CD4-positive, alpha-beta T cell treated with Interleukin-15 for 1 hour (primary cell): ENCODE data around the gene CORO7.

Source experiments
- DNase-seq: peaks from one replicate; pipeline ENCODE4 v3.0.0-alpha.2; 2020

CORO7 gene

DNA sequence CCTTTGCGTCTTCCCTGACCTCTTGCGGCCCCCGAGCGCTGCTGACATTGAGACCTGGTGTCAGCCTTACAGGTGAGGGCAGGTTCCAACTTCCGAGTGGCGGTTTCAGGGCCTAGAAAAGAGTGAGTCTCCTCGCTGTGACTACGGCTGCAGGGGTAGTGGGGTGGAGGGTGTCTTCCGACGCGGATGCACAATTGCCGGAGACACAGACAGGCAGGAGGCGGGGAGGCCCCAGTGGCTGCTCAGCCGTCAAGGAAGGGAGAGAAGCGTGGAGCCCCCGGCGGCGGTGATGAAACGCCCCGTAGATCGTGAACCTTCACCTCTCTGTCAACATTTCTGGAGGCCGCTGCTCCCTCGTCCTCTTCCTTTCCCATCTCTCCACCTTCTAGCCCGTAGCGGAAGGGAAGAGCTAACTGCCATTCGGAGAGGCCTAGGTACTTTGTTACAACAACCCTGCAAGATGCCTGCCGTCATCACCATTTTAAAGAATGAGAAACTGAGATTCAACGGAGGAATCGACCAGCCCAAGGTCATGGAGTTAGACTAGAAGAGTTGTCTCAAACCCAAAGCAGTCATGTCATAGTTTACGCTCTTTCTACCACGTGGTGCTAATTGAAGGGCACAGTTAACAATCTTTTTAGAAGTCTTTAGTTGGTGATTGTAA lies 9.8 kb upstream of the CORO7 start:
- no peak for DNase-seq

DNA sequence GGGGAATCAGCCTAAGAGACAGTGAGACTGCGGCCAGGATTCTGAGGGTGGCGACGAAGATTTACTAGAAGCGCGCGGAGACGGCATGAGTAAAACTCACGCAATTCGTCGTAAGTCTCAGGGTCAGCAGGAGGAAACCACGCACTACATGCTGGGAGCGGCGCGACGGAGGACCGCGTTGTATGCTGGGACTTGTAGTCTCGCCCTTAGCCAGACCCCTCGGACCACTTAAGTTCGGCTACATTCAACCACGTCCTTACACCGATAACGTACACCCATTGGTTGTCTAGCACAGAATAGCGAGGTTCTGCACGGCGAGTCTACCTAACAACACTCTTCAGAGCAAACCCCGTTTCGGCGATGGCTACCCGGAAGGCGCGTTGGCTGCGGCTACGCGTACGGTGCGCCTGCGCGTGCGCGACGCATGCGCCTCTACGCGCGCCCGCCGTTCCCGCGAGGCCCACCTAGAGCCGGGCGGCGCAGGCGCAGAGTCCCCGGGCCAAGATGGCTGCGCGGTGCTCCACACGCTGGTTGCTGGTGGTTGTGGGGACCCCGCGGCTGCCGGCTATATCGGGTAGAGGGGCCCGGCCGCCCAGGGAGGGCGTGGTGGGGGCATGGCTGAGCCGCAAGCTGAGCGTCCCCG lies 9.1 kb upstream of the CORO7 start, which contains the start of gene DNAJA3:
Gene DNAJA3 (plus strand): TSS at position 491 of the 643 bp plus-strand sequence. CDS start 14 bp downstream, at position 505.
- DNase-seq: peak; percentile 92

DNA sequence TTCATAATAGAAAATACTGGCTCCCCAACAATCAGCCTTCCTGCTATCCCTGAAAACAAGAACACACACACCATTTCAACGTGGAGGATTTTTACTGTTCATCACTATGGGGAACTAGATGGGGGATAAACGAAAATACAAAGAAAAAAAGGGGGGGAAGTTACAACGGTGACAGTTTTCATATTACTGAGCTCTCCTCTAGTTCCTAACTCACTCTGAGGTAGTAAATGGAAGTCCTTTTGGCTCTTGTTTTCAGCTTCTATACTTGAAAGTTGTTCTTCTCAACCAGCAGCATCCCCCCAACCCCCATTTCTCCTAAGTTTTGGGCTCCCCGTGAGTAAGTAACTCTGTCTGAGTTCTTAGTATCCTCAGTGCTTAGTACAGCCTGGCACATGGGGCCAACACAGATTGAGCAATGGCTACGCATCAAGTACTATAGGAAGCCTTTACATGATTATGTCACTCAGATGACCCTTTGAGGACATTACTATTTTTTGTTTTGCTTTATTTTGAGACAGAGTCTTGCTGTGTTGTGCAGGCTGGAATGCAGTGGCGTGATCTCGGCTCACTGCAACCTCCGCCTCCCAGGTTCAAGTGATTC lies 4.2 kb upstream of the CORO7 start:
- no peak for DNase-seq

- no peak for DNase-seq
Observed at GRCh38 chr16:4419402-4419959, 3.1 kb upstream of the CORO7 start.

DNA sequence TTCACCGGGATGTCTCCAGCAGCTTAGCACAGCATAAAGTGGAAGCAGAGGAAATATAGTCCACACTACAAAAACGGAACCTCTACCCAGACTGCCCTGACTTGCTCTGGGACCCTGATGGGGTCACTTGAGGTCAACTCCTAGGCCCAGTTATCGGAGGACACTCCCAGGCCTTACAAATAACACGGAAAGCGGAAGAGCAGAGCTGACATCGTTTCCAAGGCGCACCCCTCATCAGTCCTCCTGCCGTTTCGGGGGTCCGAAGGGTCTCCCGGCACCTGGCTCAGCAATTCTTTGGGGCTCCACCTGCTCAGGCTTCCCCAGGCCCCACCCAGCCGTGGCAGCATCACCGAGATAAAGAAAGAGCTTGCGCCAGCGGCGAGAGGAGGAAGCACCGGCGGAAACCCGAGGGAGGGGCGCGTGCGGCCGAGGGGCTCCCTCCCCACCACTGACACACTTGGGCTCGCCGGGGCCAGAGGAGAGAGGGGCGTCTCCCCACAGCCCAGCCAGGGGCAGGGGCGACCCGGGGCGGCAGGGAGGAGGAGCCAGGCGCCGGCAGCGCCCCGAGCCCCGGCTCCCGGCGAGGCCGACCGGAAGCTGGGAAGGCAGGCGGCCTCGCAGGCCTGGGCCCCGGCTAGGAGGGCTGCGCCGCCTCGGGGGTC lies 727 bp downstream of the CORO7 start:
- DNase-seq: peak; percentile 77

DNA sequence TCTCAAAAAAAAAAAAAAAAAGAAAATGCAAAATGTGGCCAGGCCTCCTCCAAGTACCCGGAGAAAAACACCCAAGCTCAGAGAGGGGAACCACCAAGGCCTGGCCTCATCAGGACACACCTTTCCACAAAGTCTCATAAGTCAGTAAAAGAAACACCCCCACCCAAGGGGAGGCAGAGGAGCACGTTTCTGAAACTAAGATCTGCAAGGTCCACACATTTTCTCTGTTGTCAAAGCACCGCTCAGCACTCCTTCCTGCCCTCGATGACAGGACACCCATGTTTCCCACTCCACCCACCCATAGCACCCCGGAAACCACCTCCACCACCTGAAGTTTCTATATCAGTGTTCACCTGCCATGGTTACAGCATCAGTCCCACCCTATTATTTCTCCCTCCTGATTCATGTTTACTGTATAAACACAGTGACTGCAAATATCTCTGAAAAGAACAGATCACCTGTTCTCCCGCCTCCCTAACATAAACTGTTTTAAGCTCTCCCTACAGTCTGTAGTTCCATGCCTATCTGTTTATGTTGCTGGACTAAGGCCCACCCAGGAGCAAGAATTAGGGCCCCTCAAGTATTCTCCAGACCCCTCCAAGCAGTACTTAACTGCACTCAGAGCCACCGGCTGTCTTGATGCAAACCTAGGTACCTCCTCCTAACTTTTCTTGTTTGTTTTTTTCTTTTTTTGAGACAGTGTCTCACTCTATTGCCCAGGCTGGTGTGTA lies 2.0 kb downstream of the CORO7 start:
- peak; percentile 87 for DNase-seq

- no peak for DNase-seq
Observed at GRCh38 chr16:4412854-4413253, 3.5 kb downstream of the CORO7 start.

GRCh38 chr16:4412159-4412558 lies 4.2 kb downstream of the CORO7 start:
- no peak for DNase-seq

GRCh38 chr16:4411684-4412083 lies 4.7 kb downstream of the CORO7 start:
- DNase-seq: no peak

GRCh38 chr16:4410335-4411075 lies 5.9 kb downstream of the CORO7 start:
- no peak for DNase-seq

- no peak for DNase-seq
Observed at GRCh38 chr16:4409081-4409932, 7.1 kb downstream of the CORO7 start.

- DNase-seq: no peak
Observed at GRCh38 chr16:4408323-4408690, 8.1 kb downstream of the CORO7 start.

DNA sequence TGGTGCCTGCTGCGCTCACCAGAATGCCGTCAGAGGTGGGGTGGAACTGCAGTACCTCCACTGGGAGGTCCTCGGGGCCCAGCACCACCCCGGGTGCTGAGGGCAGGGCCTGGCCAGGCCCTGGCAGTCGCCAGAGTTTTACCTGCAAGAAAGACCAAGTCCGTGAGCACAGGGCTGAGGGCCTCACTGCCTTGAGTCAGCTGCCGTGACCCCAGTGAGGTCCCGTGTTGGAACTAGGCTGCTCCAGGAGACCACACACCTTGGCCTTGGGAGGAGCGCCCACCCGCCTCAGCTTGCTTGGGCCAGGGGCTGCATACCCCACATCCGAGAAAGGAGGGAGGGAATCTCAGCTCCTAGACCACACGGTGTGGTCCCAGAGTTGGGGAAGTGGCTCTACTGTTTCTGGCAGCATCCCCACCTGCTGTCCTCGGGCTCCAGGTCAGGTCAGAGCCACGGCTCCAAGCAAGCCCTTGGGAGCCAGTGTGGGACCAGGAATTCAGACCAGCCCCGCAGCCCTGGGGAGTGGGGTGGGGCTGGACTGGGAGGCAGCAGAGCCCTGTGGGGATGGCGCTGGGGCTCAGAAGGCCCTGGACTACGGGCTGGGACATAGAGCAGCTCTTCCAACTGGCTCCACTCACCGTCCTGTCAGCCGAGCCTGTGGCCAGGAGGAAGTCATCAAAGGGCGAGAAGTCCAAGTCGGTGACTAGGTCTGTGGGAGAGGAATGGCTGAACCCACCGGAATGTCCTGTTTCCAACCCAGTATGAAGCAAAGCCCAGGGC lies 8.7 kb downstream of the CORO7 start:
- no peak for DNase-seq

DNA sequence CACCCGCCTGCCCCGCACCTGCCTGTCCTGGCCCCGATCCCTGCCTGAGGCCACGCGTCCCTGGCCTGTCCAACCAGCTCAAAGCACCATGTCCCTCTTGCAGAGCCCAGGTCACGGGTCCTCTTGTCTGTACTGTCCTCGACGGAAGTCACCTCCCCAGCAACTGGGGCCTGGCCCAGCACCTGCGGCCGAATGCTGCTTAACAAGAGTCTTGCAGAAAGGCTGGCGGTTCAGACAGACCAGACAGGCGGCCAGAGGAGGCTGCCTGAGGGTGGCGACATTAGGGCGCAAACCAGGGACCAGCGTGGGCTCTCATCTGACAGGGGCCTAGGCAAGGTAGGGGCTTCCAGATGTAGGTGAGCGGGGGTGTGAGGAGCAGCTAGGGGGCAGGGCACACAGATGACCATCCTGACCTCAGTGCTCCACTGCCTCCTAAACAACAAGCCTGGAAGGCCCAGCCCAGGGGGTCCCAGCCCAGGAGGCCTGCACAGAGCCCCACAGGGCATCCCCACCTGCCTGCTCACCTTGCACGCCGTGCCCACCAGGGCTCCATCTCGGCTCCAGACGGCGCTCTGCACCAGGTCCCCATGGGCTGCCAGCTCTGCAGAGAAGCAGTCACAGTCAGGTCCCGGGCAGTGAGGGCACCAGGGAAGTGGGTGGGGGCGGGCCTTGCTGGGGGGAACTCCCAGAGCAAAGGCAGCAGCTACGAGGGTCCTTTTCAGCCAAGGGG lies 11.3 kb downstream of the CORO7 start:
- DNase-seq: no peak

- DNase-seq: no peak
Observed at GRCh38 chr16:4404247-4404966, 12.0 kb downstream of the CORO7 start.

DNA sequence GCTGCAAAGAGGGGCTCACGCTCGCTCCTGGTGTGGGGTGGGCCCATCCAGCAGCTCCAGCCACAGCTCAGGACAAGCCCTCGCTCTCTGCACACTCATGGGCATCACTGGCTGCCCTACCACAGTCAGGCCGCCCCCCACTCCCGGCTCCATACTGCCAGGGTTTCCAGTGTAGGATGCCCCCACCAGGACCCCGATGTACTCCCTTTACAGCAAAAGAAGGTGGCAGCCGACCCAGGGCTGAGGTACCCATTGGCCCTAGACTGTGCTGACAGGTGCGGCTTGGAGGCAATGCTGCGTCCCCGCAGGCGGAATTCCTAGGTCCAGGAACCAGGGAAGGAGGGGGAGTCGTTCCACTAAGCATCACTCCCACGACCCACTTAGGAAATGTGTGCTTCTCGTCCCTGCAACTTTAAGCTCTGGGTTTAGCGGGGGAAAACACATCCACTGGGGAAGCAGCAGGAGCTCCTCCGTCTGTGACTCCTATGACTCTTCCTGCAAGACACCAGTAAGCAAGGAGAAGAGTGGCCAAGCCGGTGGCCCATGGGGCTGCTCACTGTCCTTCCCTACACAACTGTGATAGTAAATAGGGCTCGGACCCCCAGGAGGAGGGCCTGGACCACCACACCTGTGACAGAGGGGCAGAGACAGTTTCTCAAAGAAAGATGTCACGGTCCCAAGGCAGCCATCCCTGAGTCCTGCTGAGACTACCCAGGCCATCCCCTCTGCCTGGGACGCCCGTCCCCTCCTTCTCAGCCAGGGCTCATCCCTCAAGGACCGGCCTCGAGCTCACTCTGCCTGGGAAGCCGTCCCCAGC lies 13.1 kb downstream of the CORO7 start:
- DNase-seq: no peak

DNA sequence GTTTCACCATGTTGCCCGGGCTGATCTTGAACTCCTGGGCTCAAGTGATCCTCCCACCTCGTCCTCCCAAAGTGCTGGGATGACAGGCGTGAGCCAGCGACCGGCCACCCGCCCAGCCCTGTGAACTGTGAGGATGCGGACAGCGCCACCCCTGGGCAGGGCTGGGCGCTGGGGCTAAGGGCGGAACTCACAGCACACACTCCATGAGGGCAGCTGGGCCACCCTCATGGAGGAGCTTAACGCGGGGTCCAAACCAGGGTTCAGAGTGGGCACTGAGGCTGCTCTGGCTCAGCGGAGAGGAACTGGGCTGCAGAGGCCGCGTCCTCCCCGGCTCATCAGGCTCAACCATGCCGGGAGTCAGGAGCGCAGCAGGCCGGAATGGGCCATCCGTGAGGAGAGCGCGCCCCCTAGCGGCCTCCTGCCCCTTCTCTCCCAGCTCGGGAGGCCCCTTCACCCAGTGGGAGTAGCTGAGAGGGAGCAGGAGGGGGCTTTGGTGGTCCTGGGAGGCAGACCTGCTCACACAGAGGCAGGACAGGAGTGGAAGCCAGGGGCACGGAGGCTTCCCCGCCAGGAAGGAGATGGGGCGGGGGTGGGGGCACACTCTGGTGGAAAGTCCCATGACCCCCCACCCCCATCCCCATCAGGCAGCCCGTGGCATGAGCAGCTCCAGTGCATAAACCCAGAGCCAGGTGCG lies 13.8 kb downstream of the CORO7 start:
- DNase-seq: peak; percentile 56
